ENCODE measurements around the gene CT45A5. TPM values are rescaled to one million over a fixed set of nuclear protein-coding genes. Genes with fewer than 3 reads are reported as not detected.

CT45A5 gene
- polyA plus RNA-seq, 1 donor, result not detected

Other genes starting within 250 kb of the CT45A5 start
- gene CT45A1, start 71.9 kb downstream of the CT45A5 start, polyA plus RNA-seq, result not detected
- not detected for gene CT45A3, start 17.3 kb downstream of the CT45A5 start, polyA plus RNA-seq
- not detected for gene CT45A6, start 17.3 kb upstream of the CT45A5 start, polyA plus RNA-seq
- not detected for gene CT45A2, start 34.5 kb upstream of the CT45A5 start, polyA plus RNA-seq
- not detected for gene CT45A7, start 51.8 kb upstream of the CT45A5 start, polyA plus RNA-seq
- not detected for gene CT45A8, start 69.0 kb upstream of the CT45A5 start, polyA plus RNA-seq
- gene CT45A9, start 86.3 kb upstream of the CT45A5 start, polyA plus RNA-seq, result not detected
- gene CT45A10, start 107.9 kb upstream of the CT45A5 start, polyA plus RNA-seq, result not detected
- not detected for gene SAGE1, start 108.2 kb upstream of the CT45A5 start, polyA plus RNA-seq
- 24.7 TPM for gene MMGT1, start 188.5 kb upstream of the CT45A5 start, polyA plus RNA-seq
- 16.1 TPM for gene SLC9A6, start 199.9 kb upstream of the CT45A5 start, polyA plus RNA-seq

Data from large intestine (tissue), 1 donor.